ENCODE data around the gene ADGRB3.
A peak's percentile ranks its signal among the peaks of the same experiment; 100 is the strongest.

ADGRB3 gene

DNA sequence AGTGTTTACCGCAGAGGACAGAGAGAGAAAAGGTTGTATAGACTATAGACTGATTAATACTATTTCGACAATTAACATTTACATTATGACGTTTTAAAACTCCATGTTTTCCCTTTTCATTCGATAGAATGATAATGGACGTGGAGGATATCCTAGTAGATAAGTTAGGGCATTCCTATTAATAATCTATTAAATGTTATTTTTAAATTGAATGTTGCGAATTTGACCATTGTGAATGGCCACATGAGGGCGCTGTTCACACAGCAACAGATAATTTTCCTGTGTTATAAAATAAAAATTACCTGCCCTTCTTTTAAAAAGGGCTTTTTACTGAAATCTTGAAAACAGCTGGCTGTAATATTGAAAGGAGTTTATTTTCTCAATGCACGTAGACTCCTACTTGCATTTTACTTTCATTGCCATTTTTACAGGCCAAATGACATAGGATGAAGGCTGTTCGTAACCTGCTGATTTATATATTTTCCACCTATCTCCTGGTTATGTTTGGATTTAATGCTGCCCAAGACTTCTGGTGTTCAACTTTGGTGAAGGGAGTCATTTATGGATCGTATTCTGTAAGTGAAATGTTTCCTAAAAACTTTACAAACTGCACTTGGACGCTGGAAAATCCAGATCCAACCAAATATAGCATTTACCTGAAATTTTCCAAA is 3.3 kb downstream of the ADGRB3 start:
- peak; percentile 43 to 69 for DNase-seq
- TF ChIP-seq GATA1 (IDR thresholded peaks at IDR 0.05; ENCODE audit: low read depth, low read length) (no peak), POLR2A (IDR thresholded peaks at IDR 0.05; ENCODE audit: low read length) (no peak)

GRCh38 chr6:68639211-68639610 is 4.1 kb downstream of the ADGRB3 start:
- TF ChIP-seq GATA1 (IDR thresholded peaks at IDR 0.05; ENCODE audit: low read depth, low read length), result no peak
- no peak for TF ChIP-seq POLR2A (IDR thresholded peaks at IDR 0.05; ENCODE audit: low read length)
- DNase-seq, result no peak

DNA sequence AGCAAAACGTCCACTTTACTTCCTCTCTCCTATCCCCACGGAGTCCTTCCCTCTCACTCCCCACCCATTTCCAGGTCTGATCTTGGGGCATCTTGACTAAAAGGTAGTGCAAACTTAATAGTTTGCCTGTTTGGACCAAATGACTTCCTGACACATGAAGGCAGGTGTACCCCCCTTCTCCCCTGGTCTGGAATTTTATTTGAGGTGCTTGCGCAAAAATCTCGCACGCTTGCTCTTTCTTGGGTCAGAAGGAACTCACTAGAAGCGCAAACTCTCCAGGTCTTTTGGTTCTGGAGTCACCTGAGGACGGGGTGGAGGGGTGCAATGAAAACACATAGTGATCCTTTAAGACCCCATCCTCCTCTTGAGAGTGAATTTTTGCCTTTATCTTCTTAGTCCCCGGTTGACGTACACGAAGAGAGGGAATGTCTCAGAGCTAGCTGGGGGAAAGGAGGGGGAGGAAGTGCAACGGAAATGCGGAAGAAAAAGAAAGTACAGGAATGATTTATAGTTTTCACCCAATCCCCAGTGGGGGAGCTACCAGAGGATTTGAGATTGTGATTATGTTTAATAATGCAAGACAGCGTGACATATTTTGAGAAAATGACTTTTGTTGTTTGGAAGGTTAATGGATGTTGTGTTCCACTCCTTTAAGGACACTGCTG is 4.9 kb downstream of the ADGRB3 start:
- TF ChIP-seq POLR2A (IDR thresholded peaks at IDR 0.05; ENCODE audit: low read length), result no peak
- TF ChIP-seq GATA1 (IDR thresholded peaks at IDR 0.05; ENCODE audit: low read depth, low read length), result no peak

GRCh38 chr6:68640491-68640835 is 5.4 kb downstream of the ADGRB3 start:
- DNase-seq, result no peak
- no peak for TF ChIP-seq GATA1 (IDR thresholded peaks at IDR 0.05; ENCODE audit: low read depth, low read length)
- TF ChIP-seq POLR2A (IDR thresholded peaks at IDR 0.05; ENCODE audit: low read length), result no peak

More for the DNA sequence above, 4.9 kb downstream of the ADGRB3 start:
- DNase-seq, result no peak

- no peak for DNase-seq
- TF ChIP-seq GATA1 (IDR thresholded peaks at IDR 0.05; ENCODE audit: low read depth, low read length) (no peak), POLR2A (IDR thresholded peaks at IDR 0.05; ENCODE audit: low read length) (no peak)
These were observed 6.1 kb downstream of the ADGRB3 start for GRCh38 chr6:68641172-68641571.

- no peak for TF ChIP-seq GATA1 (IDR thresholded peaks at IDR 0.05; ENCODE audit: low read depth, low read length)
- no peak for DNase-seq
These were observed 7.0 kb downstream of the ADGRB3 start for GRCh38 chr6:68642081-68642480.

DNA sequence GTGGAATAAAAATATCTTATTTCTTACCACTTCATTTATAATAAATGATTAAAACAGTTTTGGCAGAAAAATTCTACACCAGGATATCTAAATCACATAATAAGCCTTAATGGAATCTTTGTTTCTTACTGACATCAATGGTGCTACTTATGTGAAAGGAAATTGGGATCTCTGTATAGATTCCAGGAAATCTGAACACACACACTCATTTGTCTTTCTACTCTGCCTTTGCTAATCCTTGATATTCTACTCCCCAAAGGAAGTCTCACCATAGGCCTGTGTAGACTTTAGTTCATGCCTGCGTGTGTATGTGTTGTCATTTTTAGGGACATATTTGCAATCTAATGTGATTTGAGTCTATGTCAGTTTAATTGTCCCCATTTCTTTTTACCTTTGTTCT is 7.9 kb downstream of the ADGRB3 start:
- TF ChIP-seq POLR2A (IDR thresholded peaks at IDR 0.05; ENCODE audit: low read length), result no peak
- no peak for TF ChIP-seq GATA1 (IDR thresholded peaks at IDR 0.05; ENCODE audit: low read depth, low read length)
- DNase-seq, result no peak

- TF ChIP-seq GATA1 (IDR thresholded peaks at IDR 0.05; ENCODE audit: low read depth, low read length) (no peak), POLR2A (IDR thresholded peaks at IDR 0.05; ENCODE audit: low read length) (no peak)
- DNase-seq, result no peak
These were observed 14.6 kb downstream of the ADGRB3 start for GRCh38 chr6:68649669-68650068.

- no peak for DNase-seq
- TF ChIP-seq POLR2A (IDR thresholded peaks at IDR 0.05; ENCODE audit: low read length), result no peak
- TF ChIP-seq GATA1 (IDR thresholded peaks at IDR 0.05; ENCODE audit: low read depth, low read length), result no peak
These were observed 15.1 kb downstream of the ADGRB3 start for GRCh38 chr6:68650142-68650541.

DNA sequence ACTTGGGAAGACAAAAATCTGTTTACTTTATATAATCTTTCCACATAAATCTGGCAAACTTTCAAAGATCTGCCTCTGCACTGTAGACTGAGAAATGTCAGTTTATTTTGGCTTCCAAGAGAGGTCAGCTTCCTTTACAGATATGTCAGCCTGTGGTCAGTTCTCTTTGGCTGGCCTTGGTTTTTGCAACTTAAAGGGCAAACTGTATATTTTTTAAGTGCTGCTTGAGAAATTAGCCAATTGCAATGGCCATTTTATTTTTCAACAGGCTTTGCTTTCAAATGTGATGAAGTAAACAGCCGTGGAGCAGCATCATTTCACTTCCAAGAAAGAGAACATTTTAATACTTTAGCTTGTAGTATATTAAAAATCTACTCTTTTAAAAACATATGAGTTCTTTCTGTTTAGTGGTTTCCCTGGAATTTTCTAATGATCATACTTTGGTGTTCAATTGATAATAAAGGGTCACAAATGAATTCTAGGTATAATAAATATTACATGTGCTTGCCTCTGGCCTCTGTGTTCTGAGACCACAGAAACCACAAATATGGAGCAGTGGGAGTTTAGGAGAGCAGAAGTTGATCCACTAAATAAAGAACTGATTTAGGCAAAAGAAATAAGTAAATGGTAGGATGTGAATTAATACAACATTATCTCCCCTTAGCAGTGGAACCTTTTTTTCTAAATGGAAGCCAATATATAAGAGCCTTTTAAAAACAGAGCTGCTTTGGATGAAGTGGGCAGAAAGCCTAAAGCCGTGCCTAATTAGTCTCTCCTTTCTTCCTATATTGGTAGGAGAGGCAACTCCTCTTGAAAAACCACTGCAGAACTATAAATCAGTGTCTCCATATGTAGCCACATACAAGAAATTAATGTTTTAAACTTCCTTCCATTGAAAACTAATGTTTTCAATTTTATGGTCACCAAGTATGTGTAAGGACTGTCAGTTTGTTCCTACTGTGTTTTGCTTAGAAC is 16.2 kb downstream of the ADGRB3 start:
- DNase-seq, result no peak

GRCh38 chr6:68652117-68652536 is 17.0 kb downstream of the ADGRB3 start:
- TF ChIP-seq POLR2A (IDR thresholded peaks at IDR 0.05; ENCODE audit: low read length), result no peak
- no peak for TF ChIP-seq GATA1 (IDR thresholded peaks at IDR 0.05; ENCODE audit: low read depth, low read length)
- no peak for DNase-seq

More for the DNA sequence above, 16.2 kb downstream of the ADGRB3 start:
- no peak for TF ChIP-seq GATA1 (IDR thresholded peaks at IDR 0.05; ENCODE audit: low read depth, low read length)
- no peak for TF ChIP-seq POLR2A (IDR thresholded peaks at IDR 0.05; ENCODE audit: low read length)

- no peak for TF ChIP-seq POLR2A (IDR thresholded peaks at IDR 0.05; ENCODE audit: low read length)
- TF ChIP-seq GATA1 (IDR thresholded peaks at IDR 0.05; ENCODE audit: low read depth, low read length), result no peak
- peak; percentile 5 to 51 for DNase-seq
These were observed 18.1 kb downstream of the ADGRB3 start for GRCh38 chr6:68653074-68653705.

- TF ChIP-seq POLR2A (IDR thresholded peaks at IDR 0.05; ENCODE audit: low read length) (no peak), GATA1 (IDR thresholded peaks at IDR 0.05; ENCODE audit: low read depth, low read length) (no peak)
- no peak for DNase-seq
These were observed 18.6 kb downstream of the ADGRB3 start for GRCh38 chr6:68653706-68654089.

DNA sequence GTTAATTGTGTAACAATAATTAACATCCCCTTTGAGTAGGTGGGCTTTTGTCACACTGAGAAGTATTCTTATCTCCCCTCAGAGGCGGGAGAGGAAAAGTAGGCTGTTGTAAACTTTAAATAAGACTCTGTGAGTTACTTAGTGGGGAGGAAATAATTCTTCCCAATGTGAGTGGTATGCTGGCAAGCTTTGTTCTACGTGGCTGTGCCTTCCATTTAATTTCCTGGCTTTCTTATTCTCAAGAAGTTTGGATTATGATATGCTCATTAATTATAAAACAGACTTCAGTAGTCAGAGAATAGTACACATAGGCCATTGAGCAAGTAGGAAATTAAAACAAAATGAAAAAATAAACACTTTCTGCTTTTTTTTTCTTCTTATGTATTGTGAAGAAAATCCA is 19.1 kb downstream of the ADGRB3 start:
- TF ChIP-seq POLR2A (IDR thresholded peaks at IDR 0.05; ENCODE audit: low read length) (no peak), GATA1 (IDR thresholded peaks at IDR 0.05; ENCODE audit: low read depth, low read length) (no peak)
- DNase-seq, result no peak
